T-helper 2 cell (primary cell): Measurements from ENCODE around the gene FOSL2.

Experiments
- DNase-seq, 5 experiments: peaks; one replicate each; pipeline versions ENCODE4 v3.0.0 to v3.0.0-alpha.2; 2012 to 2022

The FOSL2 gene

DNA sequence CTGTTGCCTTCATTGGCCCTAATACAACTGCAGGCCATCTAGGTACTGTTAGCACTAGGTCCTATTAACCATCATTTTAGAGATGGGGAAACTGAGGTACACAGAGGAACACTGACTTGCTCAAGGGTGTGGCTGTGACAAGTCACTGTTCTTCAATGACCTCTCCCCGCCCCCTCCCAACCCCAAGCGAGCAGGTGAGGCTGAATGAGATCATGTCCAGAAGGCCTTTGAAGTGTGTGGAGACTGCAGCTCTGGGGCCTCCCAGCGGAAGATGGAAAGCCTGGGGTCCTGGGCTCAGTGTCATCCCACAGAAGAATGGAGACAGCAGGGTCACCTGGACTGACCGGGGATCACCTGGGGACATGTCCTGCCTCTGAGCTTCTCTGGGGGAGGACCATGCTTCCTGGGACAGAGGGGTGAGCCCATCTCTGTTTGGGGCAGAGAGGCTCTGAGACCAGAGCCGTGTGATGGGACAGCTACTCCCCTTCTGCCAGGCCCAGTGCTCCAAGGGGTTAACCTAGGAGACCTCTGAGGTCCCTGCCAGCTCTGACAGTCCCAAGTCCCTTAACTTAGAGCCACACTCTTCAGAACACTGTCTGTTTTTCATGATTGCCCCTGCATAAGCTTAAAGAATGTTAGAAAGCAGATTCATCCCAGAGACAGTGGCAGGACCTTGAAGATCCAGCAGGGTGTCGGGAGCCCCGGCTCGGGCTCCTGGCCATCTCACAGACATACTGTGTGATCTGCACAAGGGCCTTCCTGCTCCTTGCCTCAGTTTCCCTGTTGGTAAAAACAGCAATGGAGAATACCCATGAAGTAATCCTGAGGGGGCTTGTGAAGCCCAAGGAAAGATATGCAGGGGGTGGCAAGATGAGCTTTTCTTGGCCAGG, 16.7 kb upstream of the FOSL2 start:
- no peak for DNase-seq

DNA sequence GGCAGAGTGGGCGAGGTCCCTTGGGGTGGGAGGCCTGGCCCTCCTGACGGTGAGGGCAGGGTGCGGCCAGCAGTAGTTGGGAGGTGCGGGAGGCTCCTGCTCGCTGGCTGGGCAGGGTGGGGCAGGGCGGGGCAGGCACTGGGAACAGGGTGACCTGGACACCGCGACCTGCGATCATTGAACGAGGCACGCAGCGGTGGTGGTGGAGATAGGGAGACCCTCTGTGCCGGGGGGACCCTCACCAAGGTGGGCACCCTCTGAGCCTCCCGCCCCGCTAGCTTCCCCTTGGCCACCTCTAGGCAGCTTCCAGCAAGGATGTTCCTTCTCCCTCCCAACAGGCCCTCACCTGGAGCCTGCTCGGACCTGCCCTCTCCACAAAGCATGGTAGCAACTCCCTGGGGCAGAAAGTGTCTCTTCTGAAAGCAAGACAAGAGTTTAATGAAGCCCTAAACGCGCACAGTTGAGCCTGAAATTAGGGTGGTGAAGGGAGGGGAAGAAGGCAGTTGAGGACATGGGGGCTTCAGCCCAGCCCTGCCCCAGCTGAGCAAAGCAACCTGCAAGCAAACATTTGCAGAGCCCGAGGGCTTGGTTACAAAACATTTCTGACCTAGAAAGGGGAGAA, 15.4 kb upstream of the FOSL2 start:
- DNase-seq = no peak

- no peak for DNase-seq
Observed at GRCh38 chr2:28377984-28378678, 14.5 kb upstream of the FOSL2 start.

- peak in 1 of 5 experiments; percentile 51 for DNase-seq
Observed at GRCh38 chr2:28378679-28379584, 13.7 kb upstream of the FOSL2 start.

DNA sequence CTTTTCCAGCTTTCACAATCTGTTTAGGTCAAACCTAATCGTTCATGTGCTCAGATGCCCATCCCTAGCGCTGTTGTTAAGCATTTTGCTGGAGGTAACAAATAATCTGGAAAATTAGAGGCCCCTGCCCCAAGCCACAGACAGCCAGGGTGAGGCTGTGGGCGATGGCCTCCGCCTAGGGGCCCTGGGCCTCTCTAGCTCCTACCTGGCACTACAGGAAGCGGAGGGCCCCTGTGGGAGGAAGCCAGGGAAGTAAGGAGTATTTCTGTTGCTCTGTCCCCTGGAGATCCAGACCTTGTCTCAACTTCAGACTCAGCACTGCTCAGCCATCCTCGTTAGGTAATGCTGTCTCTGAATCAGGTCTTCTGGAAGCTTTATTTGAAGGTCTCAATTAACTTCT, 12.4 kb upstream of the FOSL2 start:
- no peak for DNase-seq

- DNase-seq = no peak
Observed at GRCh38 chr2:28381225-28382180, 11.2 kb upstream of the FOSL2 start.

DNA sequence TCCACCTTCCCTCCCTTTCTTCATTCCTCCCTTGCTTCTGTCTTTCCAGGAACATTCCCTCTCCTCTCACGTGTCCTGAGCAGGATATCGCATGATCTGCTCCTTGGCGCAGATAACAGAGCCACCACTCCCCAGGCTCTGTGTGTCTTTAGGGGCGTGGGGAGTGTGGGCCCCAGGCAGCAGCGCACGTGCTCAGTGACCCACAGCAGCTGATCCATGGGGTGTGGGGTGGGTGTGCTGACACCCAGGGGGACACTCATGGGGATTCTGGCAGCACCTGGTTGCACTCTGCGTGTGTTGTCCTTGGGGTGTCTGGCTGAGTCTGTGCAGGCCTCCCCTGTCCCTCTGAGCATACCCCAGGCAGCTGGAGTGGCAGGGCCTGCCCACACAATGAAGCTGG, 9.9 kb upstream of the FOSL2 start:
- no peak for DNase-seq

GRCh38 chr2:28387082-28387960, 5.3 kb upstream of the FOSL2 start:
- no peak for DNase-seq

DNA sequence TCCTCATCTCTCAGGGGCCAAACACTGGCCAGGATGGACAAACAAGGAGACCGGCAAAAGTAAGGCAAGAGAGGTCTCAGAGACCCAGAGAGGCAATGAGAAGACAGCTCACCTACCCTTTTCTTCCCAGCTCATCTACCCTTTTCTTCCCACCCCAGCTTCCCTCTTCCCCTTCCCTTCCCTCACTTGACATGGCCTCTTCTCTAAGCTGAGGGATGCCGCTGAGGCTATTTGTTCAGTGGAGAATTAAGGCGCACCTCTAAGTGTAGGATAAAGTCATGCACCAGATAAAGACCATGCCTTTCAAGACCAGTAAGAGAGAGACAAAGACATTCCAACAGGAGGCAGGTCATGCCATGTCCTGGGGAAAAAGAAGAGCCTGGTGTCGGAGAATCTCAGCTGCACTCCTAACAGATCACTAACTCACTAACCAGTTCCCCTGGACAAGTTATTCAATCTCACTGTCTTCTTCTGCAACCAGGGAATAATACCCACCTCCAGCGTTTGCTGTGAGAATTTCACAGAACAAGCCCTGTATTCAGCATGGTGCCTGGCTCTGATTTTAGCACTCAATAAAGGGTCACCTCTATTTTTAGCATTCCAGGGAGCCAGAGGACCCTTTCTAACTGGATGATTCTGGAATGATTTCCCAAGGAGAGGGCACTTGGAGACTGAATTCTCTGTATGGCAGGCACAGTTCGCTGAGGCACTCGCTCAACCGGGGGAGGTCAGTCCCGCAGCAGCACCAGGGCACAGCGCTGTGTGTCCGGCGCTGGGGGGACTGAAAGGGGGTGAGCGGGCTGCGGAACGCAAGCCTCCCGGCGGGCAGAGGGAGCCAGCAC, 3.0 kb upstream of the FOSL2 start:
- no peak for DNase-seq

- DNase-seq = peak; percentile 53 to 95 (median 87)
Observed at GRCh38 chr2:28390241-28390745, 2.4 kb upstream of the FOSL2 start.

DNA sequence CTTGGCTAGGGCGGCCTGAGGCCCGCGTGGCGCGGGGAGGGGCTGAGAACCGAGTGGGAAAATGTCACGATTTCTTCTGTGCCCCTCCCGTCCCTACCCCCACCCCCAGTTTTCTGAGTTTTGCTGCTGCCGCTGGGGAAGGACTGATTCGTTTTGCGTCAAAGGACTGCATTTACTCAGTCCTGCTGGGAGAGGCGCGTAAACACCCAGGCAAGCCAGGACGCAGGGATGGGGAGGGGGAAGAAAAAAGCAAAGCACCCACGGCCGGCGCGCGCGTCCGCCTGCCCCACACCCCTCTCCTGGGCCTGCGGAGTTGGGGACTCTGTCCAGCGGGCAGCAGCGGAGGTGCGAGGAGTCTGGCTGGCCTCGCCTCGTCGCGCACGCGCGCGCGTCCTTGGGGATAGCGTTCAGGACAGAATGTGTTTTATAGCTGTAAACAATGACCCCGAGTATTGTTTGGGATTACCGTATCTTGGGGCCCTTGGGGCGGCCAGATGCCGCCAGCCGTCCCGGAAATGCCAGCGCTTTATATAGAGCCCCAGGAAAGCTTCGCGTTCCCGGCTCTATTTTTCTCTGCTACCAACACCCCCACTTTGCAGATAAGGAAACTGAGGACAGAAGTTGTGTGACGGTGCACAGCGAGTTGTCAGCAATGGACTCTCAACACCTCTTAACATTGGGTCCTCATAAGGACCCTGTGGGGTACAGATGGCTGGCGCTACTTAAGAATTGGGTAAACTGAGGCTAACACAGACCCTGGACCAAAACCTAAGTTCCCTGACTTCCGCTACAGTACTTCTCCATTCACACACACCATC, 1.7 kb upstream of the FOSL2 start:
- DNase-seq = no peak

DNA sequence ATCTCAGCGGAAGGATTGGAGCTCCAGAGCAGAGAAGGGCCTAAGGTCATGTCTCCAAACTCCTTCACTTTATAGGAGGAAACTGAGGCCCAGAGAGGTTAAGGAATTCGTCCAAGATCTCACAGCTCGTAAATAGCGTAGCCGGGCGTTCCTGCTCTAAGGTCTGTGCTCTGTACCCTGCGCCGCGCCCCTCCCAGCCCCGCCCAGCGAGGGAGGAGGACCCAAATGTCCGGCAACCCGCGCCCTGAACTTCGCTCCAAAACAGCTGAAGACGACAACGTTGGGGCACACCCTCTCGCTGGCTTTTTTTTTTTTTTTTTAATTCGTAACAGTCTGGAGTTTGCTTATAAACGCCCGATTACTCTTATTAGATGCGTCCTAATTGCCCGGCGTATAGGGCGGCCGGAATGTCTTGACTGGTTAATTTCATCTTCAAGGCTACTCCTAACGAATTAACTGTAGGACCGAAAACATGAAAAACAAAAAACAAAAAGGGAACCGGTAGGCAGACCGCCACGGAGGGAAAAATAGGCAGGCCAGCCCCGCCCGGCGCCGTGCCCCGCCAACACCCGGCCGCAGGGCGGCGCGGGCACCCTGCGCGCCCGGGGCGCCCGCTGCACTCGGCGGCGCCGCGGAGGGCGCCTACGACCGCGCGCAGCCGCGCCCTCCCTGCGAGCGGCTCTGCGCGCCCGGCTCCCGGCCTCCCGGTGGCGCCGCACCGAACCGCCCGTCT, 928 bp upstream of the FOSL2 start:
- DNase-seq = peak in 4 of 5 experiments; percentile 44 to 89 (median 52)

DNA sequence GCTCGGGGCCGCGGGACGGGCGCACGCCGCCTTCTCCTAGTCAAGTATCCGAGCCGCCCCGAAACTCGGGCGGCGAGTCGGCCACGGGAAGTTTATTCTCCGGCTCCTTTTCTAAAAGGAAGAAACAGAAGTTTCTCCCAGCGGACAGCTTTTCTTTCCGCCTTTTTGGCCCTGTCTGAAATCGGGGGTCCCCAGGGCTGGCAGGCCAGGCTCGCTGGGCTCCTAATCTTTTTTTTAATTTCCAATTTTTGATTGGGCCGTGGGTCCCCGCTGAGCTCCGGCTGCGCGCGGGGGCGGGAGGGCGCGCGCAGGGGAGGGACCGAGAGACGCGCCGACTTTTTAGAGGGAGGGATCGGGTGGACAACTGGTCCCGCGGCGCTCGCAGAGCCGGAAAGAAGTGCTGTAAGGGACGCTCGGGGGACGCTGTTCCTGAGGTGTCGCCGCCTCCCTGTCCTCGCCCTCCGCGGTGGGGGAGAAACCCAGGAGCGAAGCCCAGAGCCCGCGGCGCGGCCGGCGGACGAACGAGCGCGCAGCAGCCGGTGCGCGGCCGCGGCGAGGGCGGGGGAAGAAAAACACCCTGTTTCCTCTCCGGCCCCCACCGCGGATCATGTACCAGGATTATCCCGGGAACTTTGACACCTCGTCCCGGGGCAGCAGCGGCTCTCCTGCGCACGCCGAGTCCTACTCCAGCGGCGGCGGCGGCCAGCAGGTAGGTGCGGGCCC, 617 bp downstream of the FOSL2 start:
- peak in 4 of 5 experiments; percentile 29 to 72 (median 48) for DNase-seq

DNA sequence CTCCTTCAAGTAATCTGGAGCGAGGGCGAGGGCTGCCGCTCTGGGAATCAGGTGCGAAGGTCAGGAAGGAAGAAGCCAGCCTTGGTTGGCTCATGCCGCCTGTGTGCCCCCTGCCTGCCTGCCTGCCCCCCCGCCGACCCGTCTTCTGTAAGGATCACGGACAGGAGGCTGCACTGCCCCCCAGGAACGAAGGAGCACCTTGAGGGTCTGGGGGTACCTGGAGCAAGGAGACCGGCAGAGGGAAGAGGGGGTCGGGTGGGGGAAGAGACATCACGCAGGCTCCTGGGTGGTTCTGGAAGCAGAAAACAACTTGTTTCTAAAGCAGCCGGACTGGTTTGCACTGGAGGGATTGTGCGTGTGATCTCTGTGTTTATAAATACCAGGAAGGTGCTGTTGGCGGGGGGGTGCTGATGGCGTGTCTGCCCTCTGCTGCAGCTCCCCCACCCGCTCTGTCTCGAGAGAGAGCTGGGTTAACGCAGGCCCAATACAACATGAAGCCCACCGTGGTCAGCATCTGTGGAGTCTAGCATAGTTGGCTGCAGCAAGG, 1.7 kb downstream of the FOSL2 start:
- peak in 1 of 5 experiments; percentile 44 for DNase-seq

- no peak for DNase-seq
Observed at GRCh38 chr2:28394997-28395333, 2.3 kb downstream of the FOSL2 start.

- no peak for DNase-seq
Observed at GRCh38 chr2:28395334-28396061, 2.8 kb downstream of the FOSL2 start.
